ENCODE results near the gene RAVER1. TPM values are rescaled to one million over a fixed set of nuclear protein-coding genes. Genes with fewer than 3 reads are reported as not detected.
A peak's percentile ranks its signal among the peaks of the same experiment; 100 is the strongest.

Gene RAVER1
- total and polyA plus RNA-seq, 2 of the 8 experiments (the other 6 are each of a cell fraction or from before 2014, with no cell fraction given), result 5.7 to 70.5 TPM

DNA sequence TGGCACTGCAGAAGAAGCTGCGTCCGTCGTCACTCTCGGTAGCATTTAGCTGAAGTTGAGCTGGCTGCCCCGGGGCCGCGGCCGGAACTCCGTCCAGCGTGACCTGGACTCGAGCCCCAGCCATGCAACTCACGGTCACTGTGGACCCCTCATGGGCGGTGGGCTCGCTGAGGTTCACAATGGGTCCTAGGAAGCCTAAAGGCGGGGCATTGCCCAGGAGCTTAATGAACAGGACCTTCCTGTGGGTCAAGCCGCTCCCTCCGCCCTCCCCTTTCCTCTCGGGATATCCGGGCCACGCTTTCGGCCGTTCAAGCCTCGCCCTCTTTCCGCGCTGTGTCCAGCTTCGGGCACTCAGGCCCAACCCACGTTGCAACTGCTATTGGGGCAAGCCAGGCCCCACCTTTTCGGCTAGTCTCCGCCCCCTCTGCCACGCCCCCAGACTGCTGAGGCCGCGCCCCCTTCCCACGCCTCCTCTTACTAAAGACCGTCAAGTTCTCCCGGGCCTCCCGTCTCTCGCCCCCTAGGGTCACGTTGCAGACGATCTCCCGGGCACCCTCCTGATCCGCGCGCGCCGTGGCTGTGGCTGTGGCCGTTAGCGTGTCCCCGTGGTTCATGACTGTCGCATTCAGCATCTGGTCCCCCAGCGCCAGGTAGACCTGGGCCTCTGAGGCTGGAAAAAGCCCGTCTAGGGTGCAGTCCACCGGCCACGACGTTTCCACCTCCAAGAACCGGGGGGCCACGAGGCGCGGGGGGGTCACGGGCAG, 1.4 kb upstream of the RAVER1 start:
- no peak overlapping the region for H2AFZ ChIP-seq (ENCODE audit: low read length)
- FAIRE-seq, result no peak
- TF ChIP-seq POLR2A (IDR thresholded peaks at IDR 0.05; ENCODE audit: control extremely low read depth in 1 of 2, low read depth in 2 of 2, low read length in 2 of 2) (no peak), BACH1 (IDR thresholded peaks at IDR 0.05; ENCODE audit: low read length) (0 out of 2 replicates have a peak, but pooled peaks have one; percentile 23), CREB1 (IDR thresholded peaks at IDR 0.05) (no peak), KDM4A (IDR thresholded peaks at IDR 0.05; ENCODE audit: low read depth, low read length, severe bottlenecking) (peak; percentile 52), SIN3A (conservative IDR thresholded peaks at IDR 0.05 in 1 of 2, IDR thresholded peaks at IDR 0.05 in 1 of 2; ENCODE audit: low read depth in 1 of 2, low read length in 2 of 2) (0 out of 4 replicates have a peak, but pooled peaks of 1 of the 2 experiments have one; percentile 62), KDM5A (IDR thresholded peaks at IDR 0.05; ENCODE audit: low read length) (no peak), ZNF274 (IDR thresholded peaks at IDR 0.05; ENCODE audit: borderline replicate concordance, extremely low read depth, low read length) (no peak)
- TF ChIP-seq, protein P1, sequence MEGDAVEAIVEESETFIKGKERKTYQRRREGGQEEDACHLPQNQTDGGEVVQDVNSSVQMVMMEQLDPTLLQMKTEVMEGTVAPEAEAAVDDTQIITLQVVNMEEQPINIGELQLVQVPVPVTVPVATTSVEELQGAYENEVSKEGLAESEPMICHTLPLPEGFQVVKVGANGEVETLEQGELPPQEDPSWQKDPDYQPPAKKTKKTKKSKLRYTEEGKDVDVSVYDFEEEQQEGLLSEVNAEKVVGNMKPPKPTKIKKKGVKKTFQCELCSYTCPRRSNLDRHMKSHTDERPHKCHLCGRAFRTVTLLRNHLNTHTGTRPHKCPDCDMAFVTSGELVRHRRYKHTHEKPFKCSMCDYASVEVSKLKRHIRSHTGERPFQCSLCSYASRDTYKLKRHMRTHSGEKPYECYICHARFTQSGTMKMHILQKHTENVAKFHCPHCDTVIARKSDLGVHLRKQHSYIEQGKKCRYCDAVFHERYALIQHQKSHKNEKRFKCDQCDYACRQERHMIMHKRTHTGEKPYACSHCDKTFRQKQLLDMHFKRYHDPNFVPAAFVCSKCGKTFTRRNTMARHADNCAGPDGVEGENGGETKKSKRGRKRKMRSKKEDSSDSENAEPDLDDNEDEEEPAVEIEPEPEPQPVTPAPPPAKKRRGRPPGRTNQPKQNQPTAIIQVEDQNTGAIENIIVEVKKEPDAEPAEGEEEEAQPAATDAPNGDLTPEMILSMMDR (IDR thresholded peaks at IDR 0.05; ENCODE audit: control extremely low read depth in 1 of 3, insufficient read depth in 1 of 3, low read depth in 1 of 3, low read length in 3 of 3), result 0 out of 4 replicates have a peak, but pooled peaks of 1 of the 3 experiments have one; percentile 10

More for the DNA sequence above, 1.4 kb upstream of the RAVER1 start:
- Histone ChIP-seq H3K27ac (ENCODE audit: low read depth, low read length) (no peak overlapping the region), H2BK5ac (ENCODE audit: low read depth, low read length) (peak overlapping the region; percentile 61; the same call in 1 of the 2 replicates), H3K56ac (replicated peaks; ENCODE audit: insufficient read length, low read depth, low read length) (no peak overlapping the region), H3K9me3 (ENCODE audit: insufficient read depth in 2 of 2, low read depth in 1 of 2, low read length in 1 of 2) (no peaks in the 10 kb centered on the region), H3K79me2 (ENCODE audit: control insufficient read depth in 1 of 2, insufficient read depth in 2 of 2, low read length in 2 of 2) (peaks cover 5 to 24% of the 10 kb centered on the region in 2 experiments), H3K4me2 (ENCODE audit: insufficient read depth in 1 of 2, low read depth in 2 of 2, low read length in 2 of 2) (peak overlapping the region; percentile 91 to 93), H3K4me1 (replicated peaks in 1 of 4; ENCODE audit: control insufficient read depth in 3 of 4, insufficient read depth in 4 of 4, low read length in 3 of 4) (peaks cover 0 to 24% (median 11%) of the 10 kb centered on the region in 4 experiments; a peak in 6 of 7 replicates), H2AK5ac (ENCODE audit: low read depth, low read length) (no peak overlapping the region; the same call in 1 of the 2 replicates), H3K9ac (replicated peaks in 1 of 4; ENCODE audit: extremely low read depth in 1 of 4, low read depth in 3 of 4, low read length in 3 of 4) (peak overlapping the region in 2 of 4 experiments; percentile 10 to 34; a peak in 3 of 7 replicates), H4K5ac (ENCODE audit: insufficient read length, low read depth, low read length) (no peak overlapping the region), H4K8ac (ENCODE audit: extremely low read depth, insufficient read depth, low read length) (no peak overlapping the region), H3K79me1 (ENCODE audit: low read depth, low read length) (peaks cover 5% of the 10 kb centered on the region), H2BK20ac (ENCODE audit: low read length) (no peak overlapping the region), H4K20me1 (replicated peaks in 1 of 2; ENCODE audit: control insufficient read depth in 1 of 2, insufficient read depth in 2 of 2, low read length in 2 of 2) (peaks cover 6 to 10% of the 10 kb centered on the region in 2 experiments), H2BK12ac (ENCODE audit: low read depth, low read length) (no peak overlapping the region), H3K36me3 (ENCODE audit: control insufficient read depth in 2 of 4, insufficient read depth in 4 of 4, low read length in 3 of 4) (peaks cover 3 to 6% (median 4%) of the 10 kb centered on the region in 4 experiments; a peak in 5 of 8 replicates), H2BK120ac (replicated peaks; ENCODE audit: low read depth, low read length) (no peak overlapping the region), H3K23me2 (ENCODE audit: low read depth, low read length) (peaks cover 13% of the 10 kb centered on the region), H3K23ac (ENCODE audit: insufficient read length) (no peak overlapping the region), H3K27me3 (replicated peaks in 1 of 4; ENCODE audit: control insufficient read depth in 3 of 4, extremely low read depth in 1 of 4, insufficient read depth in 3 of 4, low read length in 3 of 4) (peaks cover 0 to 3% (median 0%) of the 10 kb centered on the region in 4 experiments; a peak in 2 of 7 replicates), H4K91ac (replicated peaks; ENCODE audit: insufficient read length, low read length) (peak overlapping the region; percentile 70), H3K18ac (ENCODE audit: extremely low read depth, low read length) (no peak overlapping the region; the same call in 1 of the 2 replicates), H3K4ac (replicated peaks; ENCODE audit: insufficient read length, low read depth, low read length) (no peak overlapping the region), H2BK15ac (ENCODE audit: low read length) (0 out of 2 replicates have a peak overlapping the region, but pooled peaks have one; percentile 88), H3K14ac (ENCODE audit: insufficient read length) (no peak overlapping the region), H3K4me3 (ENCODE audit: extremely low read depth in 1 of 4, insufficient read depth in 2 of 4, low read depth in 3 of 4, low read length in 4 of 4) (peak overlapping the region; percentile 75 to 96 (median 90); a peak in 7 of 8 replicates)
- DNase-seq (ENCODE audit: low read depth in 1 of 2, low spot score in 2 of 2), result peak; percentile 70 to 99
- POLR2A ChIA-PET (ENCODE audit: partially characterized antibody), result interaction anchor here (0.7 to 6.8 kb wide), 19 partner anchors 9 to 199 kb away, joined by 3 to 104 read pairs (median 7); partner anchors contain the start of genes CDC37, DNMT1, FDX2 and ICAM1
- 3% methylated on average over 39 of the region's 59 CpGs; no CpG with 5 or more reads in 1 of the 2 experiments for WGBS, 2 experiments (ENCODE audit: extremely low coverage in 1 of 2, insufficient coverage in 1 of 2, insufficient read length in 1 of 2, insufficient replicate concordance in 2 of 2, low coverage in 1 of 2, low lambda C conversion rate in 2 of 2, missing lambda C conversion rate in 1 of 2)
- CTCF ChIA-PET (ENCODE audit: partially characterized antibody), result interaction anchor here (0.8 to 4.9 kb wide), 18 partner anchors 10 to 76 kb away, joined by 3 to 21 read pairs (median 4); partner anchors contain the start of genes CDC37, ICAM1 and ICAM5

All from H1 (cell line).